Osteoblast (primary cell): ENCODE results near the gene PALD1. TPM values are rescaled to one million over a fixed set of nuclear protein-coding genes. Genes with fewer than 3 reads are reported as not detected.

Experiments used
- DNase-seq: peaks from one replicate; pipeline ENCODE4 v3.0.0; 2011; ENCODE audit warnings: low spot score, mixed read lengths; ENCODE audit not compliant: insufficient read length; ENCODE audit errors: missing footprints
- H2AFZ ChIP-seq: 2 replicates; pipeline ENCODE4 v1.6.0; 2011; ENCODE audit warnings: mild to moderate bottlenecking, low read length
- H3K27ac ChIP-seq: 2 replicates; pipeline ENCODE4 v1.5.1; 2011; ENCODE audit warnings: mild to moderate bottlenecking, low read depth, low read length, moderate library complexity
- H3K27me3 ChIP-seq: 2 replicates; pipeline ENCODE4 v1.6.0; 2012; ENCODE audit warnings: mild to moderate bottlenecking, control low read depth, inconsistent platforms, low read length, moderate library complexity; ENCODE audit not compliant: insufficient read depth
- H3K36me3 ChIP-seq: 2 replicates; pipeline ENCODE4 v1.5.1; 2011; ENCODE audit warnings: mild to moderate bottlenecking, low read length, control low read depth, moderate library complexity; ENCODE audit not compliant: insufficient read depth
- H3K4me1 ChIP-seq: 2 replicates; pipeline ENCODE4 v1.5.1; 2011; ENCODE audit warnings: mild to moderate bottlenecking, low read length, control low read depth, moderate library complexity; ENCODE audit not compliant: insufficient read depth
- H3K4me2 ChIP-seq: 2 replicates; pipeline ENCODE4 v1.6.0; 2011; ENCODE audit warnings: mild to moderate bottlenecking, low read length; ENCODE audit not compliant: insufficient read depth
- H3K4me3 ChIP-seq: fragments of 200-600 bp; sonication (generic); 3 replicates; pipeline ENCODE4 v1.5.1; 2012; ENCODE audit warnings: mild to moderate bottlenecking, low read length, inconsistent platforms; ENCODE audit not compliant: insufficient read depth
- H3K79me2 ChIP-seq: 2 replicates; pipeline ENCODE4 v1.6.0; 2012; ENCODE audit warnings: mild to moderate bottlenecking, low read length, control low read depth, inconsistent platforms; ENCODE audit not compliant: insufficient read depth
- H3K9me3 ChIP-seq: 2 replicates; pipeline ENCODE4 v1.5.1; 2011; ENCODE audit warnings: low read depth, low read length, control low read depth
- H4K20me1 ChIP-seq: 2 replicates; pipeline ENCODE4 v1.6.0; 2012; ENCODE audit warnings: mild to moderate bottlenecking, low read length, control low read depth; ENCODE audit not compliant: insufficient read depth
- total RNA-seq: library from RNA; depleted of rRNA; stranded (reverse); fragments of >200 nt; gene quantifications from 2 replicates; pipeline ENCODE4 v1.2.3, GENCODE V29; 2012
- TF ChIP-seq, protein P1 (sequence below): IDR thresholded peaks from 2 replicates; pipeline ENCODE4 v1.5.1; 2011; ENCODE audit warnings: mild to moderate bottlenecking, low read depth, low read length, moderate library complexity; ENCODE audit errors: extremely low read depth

PALD1 gene
- total RNA-seq, 1 donor = under 0.01 TPM

- H3K36me3 ChIP-seq = no peaks in the 10 kb centered on the region
Observed at GRCh38 chr10:70596110-70596798, 117.7 kb downstream of the PALD1 start.

DNA sequence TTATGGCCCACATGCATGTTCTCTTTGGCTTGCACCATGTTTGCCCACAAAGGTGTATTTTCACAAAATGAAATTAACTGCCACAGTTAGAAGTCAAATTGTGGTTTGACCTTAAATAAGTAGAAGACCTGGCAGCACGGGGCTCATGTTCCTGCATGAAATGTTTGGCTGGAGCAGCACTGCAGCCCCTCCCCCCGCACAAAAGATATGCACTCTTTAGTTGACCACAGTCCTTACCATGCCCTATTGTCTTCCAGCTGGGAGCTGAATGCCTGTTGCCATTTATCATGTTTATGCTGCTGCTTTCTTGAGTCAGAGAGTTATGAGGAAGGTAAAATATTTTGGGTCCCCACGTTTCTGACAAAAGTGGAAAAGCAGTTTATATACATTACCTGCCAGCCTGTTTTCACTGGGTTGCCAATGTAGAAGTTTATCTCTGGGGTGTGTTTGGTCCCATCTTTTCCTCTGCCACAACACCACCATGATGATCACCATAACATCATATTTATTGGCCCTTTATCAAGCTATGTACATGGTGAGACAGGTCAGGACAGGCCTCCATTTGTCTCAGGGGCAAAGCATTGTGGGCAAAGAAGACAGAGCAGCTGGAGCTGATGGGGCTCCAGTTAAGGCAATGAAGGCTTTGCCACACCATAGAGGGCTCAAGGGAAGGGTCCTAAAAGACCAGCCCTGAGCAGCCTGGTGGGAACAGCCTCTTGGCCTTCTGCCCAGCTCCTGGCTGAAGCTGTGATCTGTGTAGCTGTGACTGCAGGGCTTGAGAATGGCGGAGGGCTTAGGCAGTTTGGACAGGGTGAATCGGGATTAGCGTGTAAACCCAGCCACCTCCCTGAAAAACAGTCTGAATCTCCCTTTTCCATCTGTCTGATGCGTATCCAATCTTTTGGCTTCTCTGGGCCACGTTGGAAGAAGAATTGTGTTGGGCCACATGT lies 118.6 kb downstream of the PALD1 start:
- TF ChIP-seq, protein P1, sequence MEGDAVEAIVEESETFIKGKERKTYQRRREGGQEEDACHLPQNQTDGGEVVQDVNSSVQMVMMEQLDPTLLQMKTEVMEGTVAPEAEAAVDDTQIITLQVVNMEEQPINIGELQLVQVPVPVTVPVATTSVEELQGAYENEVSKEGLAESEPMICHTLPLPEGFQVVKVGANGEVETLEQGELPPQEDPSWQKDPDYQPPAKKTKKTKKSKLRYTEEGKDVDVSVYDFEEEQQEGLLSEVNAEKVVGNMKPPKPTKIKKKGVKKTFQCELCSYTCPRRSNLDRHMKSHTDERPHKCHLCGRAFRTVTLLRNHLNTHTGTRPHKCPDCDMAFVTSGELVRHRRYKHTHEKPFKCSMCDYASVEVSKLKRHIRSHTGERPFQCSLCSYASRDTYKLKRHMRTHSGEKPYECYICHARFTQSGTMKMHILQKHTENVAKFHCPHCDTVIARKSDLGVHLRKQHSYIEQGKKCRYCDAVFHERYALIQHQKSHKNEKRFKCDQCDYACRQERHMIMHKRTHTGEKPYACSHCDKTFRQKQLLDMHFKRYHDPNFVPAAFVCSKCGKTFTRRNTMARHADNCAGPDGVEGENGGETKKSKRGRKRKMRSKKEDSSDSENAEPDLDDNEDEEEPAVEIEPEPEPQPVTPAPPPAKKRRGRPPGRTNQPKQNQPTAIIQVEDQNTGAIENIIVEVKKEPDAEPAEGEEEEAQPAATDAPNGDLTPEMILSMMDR = no peak
- Histone ChIP-seq H3K4me1 (no peaks in the 10 kb centered on the region), H3K36me3 (no peaks in the 10 kb centered on the region), H4K20me1 (no peaks in the 10 kb centered on the region), H3K79me2 (no peaks in the 10 kb centered on the region), H3K4me3 (no peak overlapping the region), H3K27ac (no peak overlapping the region), H3K4me2 (no peak overlapping the region), H3K27me3 (peaks cover 5% of the 10 kb centered on the region), H2AFZ (no peak overlapping the region), H3K9me3 (no peaks in the 10 kb centered on the region)
- DNase-seq = peak; percentile 41

More at GRCh38 chr10:70596110-70596798, 117.7 kb downstream of the PALD1 start:
- Histone ChIP-seq H4K20me1 (no peaks in the 10 kb centered on the region), H3K9me3 (no peaks in the 10 kb centered on the region), H3K27me3 (peaks cover 5% of the 10 kb centered on the region), H2AFZ (no peak overlapping the region), H3K79me2 (no peaks in the 10 kb centered on the region), H3K4me3 (no peak overlapping the region), H3K4me1 (no peaks in the 10 kb centered on the region), H3K4me2 (no peak overlapping the region), H3K27ac (no peak overlapping the region)
- no peak for DNase-seq
- TF ChIP-seq, protein P1 = no peak

DNA sequence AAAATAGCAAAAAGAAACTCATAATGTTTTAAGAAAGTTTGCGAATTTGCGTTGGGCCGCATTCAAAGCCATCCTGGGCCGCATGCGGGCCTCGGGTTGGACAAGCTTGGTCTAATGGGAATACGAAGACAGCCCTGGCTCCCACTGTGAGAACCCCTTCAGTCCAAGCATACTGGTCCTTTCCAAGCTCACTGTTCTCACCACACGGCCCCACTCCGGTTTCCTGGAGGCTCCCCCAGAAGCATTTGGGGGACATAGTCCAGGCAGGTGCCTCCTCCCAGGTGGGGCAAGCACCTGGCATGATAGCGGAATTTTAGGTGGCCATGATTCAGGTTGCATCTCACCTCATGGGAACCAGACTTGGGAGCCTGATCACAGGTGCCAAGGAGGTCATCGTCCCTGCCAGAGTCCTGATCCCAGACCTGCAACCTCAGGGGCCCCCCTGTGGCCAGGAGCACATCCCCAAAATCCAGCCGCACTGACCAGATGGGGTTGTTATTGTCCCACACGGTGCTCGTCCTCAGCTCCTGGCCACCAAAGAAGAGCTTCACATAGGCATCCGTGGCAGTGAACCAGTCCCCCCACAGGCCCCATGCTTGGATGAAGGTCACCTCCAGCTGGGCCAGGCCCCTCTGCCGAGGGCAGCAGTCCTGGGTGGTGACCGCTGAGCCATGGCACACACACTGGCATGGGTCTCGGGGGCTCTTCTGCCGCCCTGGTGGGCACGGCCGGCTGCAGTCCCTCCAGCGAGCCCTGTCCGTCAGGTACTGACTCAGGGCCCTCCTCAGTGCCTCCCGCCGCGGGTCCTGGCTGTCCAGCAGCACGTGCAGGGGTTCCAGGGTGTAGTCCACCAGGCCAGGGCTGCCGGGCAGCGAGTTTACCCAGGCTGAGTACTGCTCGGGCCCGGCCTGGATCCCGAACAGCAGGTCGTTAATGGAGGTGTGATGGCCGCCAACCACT lies 119.6 kb downstream of the PALD1 start:
- H3K27ac ChIP-seq = no peak overlapping the region
- TF ChIP-seq, protein P1 = no peak
- H3K9me3 ChIP-seq = no peaks in the 10 kb centered on the region
- no peak overlapping the region for H3K4me3 ChIP-seq
- H4K20me1 ChIP-seq = no peaks in the 10 kb centered on the region
- no peaks in the 10 kb centered on the region for H3K79me2 ChIP-seq
- no peak overlapping the region for H3K4me2 ChIP-seq
- no peak overlapping the region for H2AFZ ChIP-seq
- H3K27me3 ChIP-seq = peaks cover 5% of the 10 kb centered on the region
- peak; percentile 53 for DNase-seq
- H3K36me3 ChIP-seq = no peaks in the 10 kb centered on the region
- H3K4me1 ChIP-seq = no peaks in the 10 kb centered on the region
